ENCODE data around the gene NEK5.

Gene NEK5

DNA sequence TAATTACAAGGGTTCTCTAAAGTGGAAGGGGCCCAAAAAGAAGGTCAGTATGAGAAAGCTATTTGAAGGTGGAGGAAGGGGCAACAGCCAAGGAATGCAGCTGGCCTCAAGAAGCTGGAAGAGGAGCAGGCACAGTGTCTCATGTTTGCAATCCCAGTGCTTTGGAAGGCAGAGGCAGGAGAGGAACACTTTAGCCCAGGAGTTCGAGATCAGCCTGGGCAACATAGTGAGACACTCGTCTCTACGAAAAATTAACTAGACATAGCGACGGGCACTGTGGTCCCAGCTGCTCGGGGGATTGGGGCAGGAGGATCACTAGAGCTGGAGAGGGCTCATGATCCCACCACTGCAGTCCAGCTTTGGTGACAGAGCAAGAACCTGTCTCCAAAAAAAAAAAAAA lies 31.2 kb upstream of the NEK5 start:
- Mint-ChIP-seq H3K27me3 (peaks cover 5% of the 10 kb centered on the region), H3K36me3 (ENCODE audit: low read depth) (no peaks in the 10 kb centered on the region), H3K27ac (peak overlapping the region; percentile 51), H3K9me3 (no peaks in the 10 kb centered on the region), H3K4me3 (peak overlapping the region; percentile 82), H3K4me1 (ENCODE audit: low read depth) (peaks cover 35% of the 10 kb centered on the region)

DNA sequence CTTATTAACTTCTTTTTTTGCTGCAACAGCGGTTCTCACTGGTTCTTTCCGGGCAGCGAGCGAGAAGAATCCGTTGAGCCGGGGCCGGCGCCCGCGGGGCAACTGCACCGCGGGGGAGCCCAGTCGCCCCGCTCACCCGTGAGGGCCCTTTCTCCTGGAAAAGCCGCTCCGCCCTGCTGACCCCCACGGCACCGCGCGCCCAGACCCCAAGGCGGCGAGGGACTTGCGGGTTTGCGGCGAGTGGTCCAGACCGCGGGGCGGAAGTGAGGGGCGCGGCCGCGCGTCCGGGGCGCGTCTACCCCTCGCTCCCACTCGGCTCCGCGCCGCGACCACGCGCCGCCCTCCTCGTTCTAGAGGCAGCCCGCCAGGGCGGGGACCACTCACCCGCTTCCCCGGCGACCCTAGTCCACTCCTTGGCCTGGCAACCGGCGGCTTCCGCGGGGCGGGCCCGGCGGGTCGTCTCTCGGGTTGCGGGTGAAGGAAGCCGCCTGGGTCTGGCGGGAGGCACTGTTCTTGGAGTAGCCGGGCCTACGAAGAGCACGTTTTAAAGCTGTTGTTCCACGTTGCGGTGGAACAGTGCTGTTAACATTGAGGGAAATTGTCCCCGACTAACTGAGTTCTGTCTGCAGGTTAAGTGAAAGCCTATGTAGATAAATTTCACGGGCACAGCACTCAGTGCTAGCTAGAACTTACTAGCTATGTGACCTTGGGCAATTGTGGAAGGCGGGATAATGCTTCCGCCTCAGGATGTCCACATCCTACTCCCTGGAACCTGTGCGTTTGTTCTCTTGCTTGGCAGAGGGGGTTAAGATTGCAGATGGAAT lies 30.5 kb upstream of the NEK5 start, which contains the start of gene NEK3:
Gene NEK3, minus strand, starts transcription at position 439 of the 824 bp plus-strand sequence. CDS start 3,406 bp downstream, outside the sequence.
- H3K36me3 Mint-ChIP-seq (ENCODE audit: low read depth), result no peaks in the 10 kb centered on the region
- peaks cover 35% of the 10 kb centered on the region for H3K4me1 Mint-ChIP-seq (ENCODE audit: low read depth)
- H3K27ac Mint-ChIP-seq, result peak within 1 kb of the TSS; percentile 69
- peak within 1 kb of the TSS; percentile 82 for H3K4me3 Mint-ChIP-seq
- H3K27me3 Mint-ChIP-seq, result peaks cover 5% of the 10 kb centered on the region
- H3K9me3 Mint-ChIP-seq, result no peaks in the 10 kb centered on the region

GRCh38 chr13:52158629-52159158 lies 29.8 kb upstream of the NEK5 start:
- H3K27me3 Mint-ChIP-seq, result peaks cover 5% of the 10 kb centered on the region
- peaks cover 35% of the 10 kb centered on the region for H3K4me1 Mint-ChIP-seq (ENCODE audit: low read depth)
- H3K27ac Mint-ChIP-seq, result peak overlapping the region; percentile 69
- H3K9me3 Mint-ChIP-seq, result no peaks in the 10 kb centered on the region
- peak overlapping the region; percentile 82 for H3K4me3 Mint-ChIP-seq
- no peaks in the 10 kb centered on the region for H3K36me3 Mint-ChIP-seq (ENCODE audit: low read depth)

GRCh38 chr13:52156724-52157261 lies 27.9 kb upstream of the NEK5 start:
- H3K4me1 Mint-ChIP-seq (ENCODE audit: low read depth), result peaks cover 21% of the 10 kb centered on the region
- no peak overlapping the region for H3K4me3 Mint-ChIP-seq
- no peaks in the 10 kb centered on the region for H3K9me3 Mint-ChIP-seq
- peaks cover 5% of the 10 kb centered on the region for H3K27me3 Mint-ChIP-seq
- H3K27ac Mint-ChIP-seq, result no peak overlapping the region
- no peaks in the 10 kb centered on the region for H3K36me3 Mint-ChIP-seq (ENCODE audit: low read depth)

DNA sequence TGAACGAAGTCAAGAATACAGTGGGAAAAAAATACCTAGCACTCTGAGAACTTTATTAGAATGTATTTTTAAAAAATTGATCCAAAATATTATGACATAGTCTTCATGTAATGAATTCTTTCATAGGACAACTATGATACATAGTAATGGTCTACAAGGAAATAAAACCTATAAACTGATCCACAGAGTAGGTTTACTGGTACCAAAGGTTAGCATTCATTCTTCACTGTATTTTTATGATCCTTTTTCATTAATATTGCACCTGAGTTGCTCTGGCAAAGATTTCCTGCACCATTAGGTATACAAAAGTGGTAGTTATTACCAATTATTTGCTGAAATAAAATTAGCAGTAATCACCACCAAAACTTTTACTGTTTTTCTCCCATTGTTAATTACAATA lies 26.3 kb upstream of the NEK5 start:
- no peaks in the 10 kb centered on the region for H3K9me3 Mint-ChIP-seq
- H3K27ac Mint-ChIP-seq, result no peak overlapping the region

DNA sequence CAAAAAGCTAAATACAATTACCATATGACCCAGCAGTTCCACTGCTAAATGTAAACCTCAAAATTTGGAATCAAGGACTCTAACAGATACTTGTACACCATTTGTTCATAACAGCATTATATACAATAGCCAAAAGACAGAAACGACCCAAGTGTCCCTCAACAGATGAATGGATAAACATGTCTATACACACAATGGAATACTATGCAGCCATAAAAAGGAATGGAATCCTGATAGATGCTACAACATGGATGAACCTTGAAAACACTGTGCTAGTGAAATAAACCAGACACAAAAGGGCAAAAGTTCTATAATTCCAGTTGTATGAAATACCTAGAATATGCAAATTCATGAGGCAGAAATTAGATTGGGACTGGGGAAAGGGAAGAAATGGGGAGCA lies 18.4 kb upstream of the NEK5 start:
- H3K27ac Mint-ChIP-seq, result no peak overlapping the region
- peaks cover 4% of the 10 kb centered on the region for H3K36me3 Mint-ChIP-seq (ENCODE audit: low read depth)
- H3K4me3 Mint-ChIP-seq, result no peak overlapping the region
- H3K27me3 Mint-ChIP-seq, result no peaks in the 10 kb centered on the region
- no peaks in the 10 kb centered on the region for H3K4me1 Mint-ChIP-seq (ENCODE audit: low read depth)
- peaks cover 4% of the 10 kb centered on the region for H3K9me3 Mint-ChIP-seq

More for the DNA sequence above, 26.3 kb upstream of the NEK5 start:
- Mint-ChIP-seq H3K4me1 (ENCODE audit: low read depth) (peaks cover 18% of the 10 kb centered on the region), H3K36me3 (ENCODE audit: low read depth) (no peaks in the 10 kb centered on the region), H3K4me3 (no peak overlapping the region), H3K27me3 (peaks cover 5% of the 10 kb centered on the region)

GRCh38 chr13:52141299-52141698 lies 12.4 kb upstream of the NEK5 start:
- Mint-ChIP-seq H3K4me3 (no peak overlapping the region), H3K4me1 (ENCODE audit: low read depth) (no peaks in the 10 kb centered on the region), H3K36me3 (ENCODE audit: low read depth) (no peaks in the 10 kb centered on the region), H3K27ac (no peak overlapping the region), H3K9me3 (no peaks in the 10 kb centered on the region), H3K27me3 (no peaks in the 10 kb centered on the region)

DNA sequence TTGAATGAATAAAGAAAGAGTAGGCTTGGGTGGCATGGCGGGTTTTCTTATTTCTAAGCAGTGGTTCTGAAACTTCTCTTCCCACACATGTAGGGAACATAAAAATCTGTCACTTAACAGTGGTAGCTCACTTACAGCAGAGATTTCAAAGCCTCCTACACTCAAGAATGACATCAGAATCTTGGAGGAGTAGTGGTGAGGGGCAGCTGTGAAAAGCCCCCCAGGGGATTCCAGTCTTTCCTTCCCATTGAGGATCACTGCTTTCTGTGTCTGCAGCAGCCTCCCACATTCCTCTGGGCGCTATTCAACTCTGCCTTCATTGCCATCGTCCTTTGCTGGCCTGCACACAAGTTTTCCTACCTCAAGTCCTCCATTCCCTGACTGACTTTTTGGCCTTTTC lies 8.6 kb upstream of the NEK5 start:
- Mint-ChIP-seq H3K4me1 (ENCODE audit: low read depth) (no peaks in the 10 kb centered on the region), H3K9me3 (no peaks in the 10 kb centered on the region), H3K4me3 (no peak overlapping the region), H3K27me3 (no peaks in the 10 kb centered on the region), H3K36me3 (ENCODE audit: low read depth) (peaks cover 5% of the 10 kb centered on the region), H3K27ac (no peak overlapping the region)

DNA sequence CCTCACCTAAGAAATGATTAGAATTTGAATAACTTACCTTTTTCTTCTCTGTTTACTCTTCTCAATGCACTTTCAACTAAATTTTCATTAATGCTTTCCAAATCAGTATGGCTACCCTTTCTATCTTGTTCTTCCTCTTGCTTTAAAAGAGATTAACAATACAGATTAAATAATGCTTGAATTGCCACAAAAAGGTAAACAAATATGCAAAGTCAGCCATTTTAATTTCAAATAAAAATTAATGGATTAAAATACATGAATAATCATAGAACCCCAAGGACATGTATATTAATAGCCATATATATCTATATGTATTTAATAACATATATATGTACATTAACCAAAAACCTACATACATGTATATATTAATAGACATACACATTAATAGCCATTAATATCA lies 7.9 kb upstream of the NEK5 start:
- H3K4me1 Mint-ChIP-seq (ENCODE audit: low read depth), result no peaks in the 10 kb centered on the region
- H3K27ac Mint-ChIP-seq, result no peak overlapping the region
- H3K36me3 Mint-ChIP-seq (ENCODE audit: low read depth), result peaks cover 10% of the 10 kb centered on the region
- no peaks in the 10 kb centered on the region for H3K9me3 Mint-ChIP-seq
- no peaks in the 10 kb centered on the region for H3K27me3 Mint-ChIP-seq
- no peak overlapping the region for H3K4me3 Mint-ChIP-seq

- no peak overlapping the region for H3K4me3 Mint-ChIP-seq
- no peaks in the 10 kb centered on the region for H3K9me3 Mint-ChIP-seq
- no peak overlapping the region for H3K27ac Mint-ChIP-seq
- peaks cover 10% of the 10 kb centered on the region for H3K36me3 Mint-ChIP-seq (ENCODE audit: low read depth)
- H3K4me1 Mint-ChIP-seq (ENCODE audit: low read depth), result peaks cover 18% of the 10 kb centered on the region
- peaks cover 20% of the 10 kb centered on the region for H3K27me3 Mint-ChIP-seq
These were observed 1.8 kb upstream of the NEK5 start for GRCh38 chr13:52130641-52131040.

DNA sequence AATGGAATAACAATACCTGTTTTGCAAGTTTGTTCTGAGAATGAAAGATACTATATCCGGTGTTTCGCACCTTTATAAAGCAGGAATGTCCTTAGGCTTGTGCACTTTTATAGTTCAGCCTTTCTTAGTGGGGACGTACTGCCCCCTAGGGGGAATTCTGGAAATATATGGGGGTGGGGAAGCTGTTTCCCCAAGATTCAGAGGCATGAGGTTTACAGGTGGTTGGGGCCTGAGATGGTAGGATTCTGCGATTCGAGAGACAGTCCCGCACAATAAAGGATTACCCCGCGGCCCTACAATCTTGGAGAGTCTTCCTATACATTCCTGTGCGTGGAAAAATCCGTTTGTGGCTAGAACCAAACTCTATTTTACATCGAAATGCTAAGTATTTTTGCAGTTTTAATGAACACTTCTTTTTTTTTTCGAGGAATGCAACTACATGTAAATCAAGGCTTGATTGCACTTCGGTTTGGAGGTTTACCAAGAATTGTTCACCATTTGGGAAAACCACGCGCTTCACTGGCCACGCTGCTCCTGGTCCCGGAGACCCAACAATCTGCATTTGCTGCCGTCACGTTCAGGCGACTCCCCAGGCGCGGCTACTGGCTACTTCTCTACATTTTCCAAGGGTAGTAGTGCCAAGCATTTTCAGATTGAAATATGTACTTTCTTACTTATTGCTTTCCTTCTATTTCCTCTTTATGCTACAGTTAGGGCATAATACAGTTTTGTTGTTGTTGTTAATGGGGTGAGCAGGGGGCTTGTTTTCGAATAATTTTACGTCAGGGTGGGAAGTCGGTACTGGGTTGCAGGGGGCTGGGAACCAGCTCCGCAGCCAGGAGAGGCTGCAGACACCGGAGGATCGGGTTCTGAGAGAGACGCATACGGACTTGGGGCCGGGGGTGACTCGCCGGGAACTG lies 830 bp downstream of the NEK5 start:
- Mint-ChIP-seq H3K4me1 (ENCODE audit: low read depth) (peaks cover 18% of the 10 kb centered on the region), H3K4me3 (peak overlapping the region; percentile 92), H3K36me3 (ENCODE audit: low read depth) (peaks cover 4% of the 10 kb centered on the region), H3K9me3 (no peaks in the 10 kb centered on the region), H3K27me3 (peaks cover 20% of the 10 kb centered on the region), H3K27ac (no peak overlapping the region)

GRCh38 chr13:52127378-52127777 lies 1.5 kb downstream of the NEK5 start:
- no peak overlapping the region for H3K4me3 Mint-ChIP-seq
- no peaks in the 10 kb centered on the region for H3K9me3 Mint-ChIP-seq
- H3K27me3 Mint-ChIP-seq, result peaks cover 20% of the 10 kb centered on the region
- H3K4me1 Mint-ChIP-seq (ENCODE audit: low read depth), result peaks cover 18% of the 10 kb centered on the region
- peaks cover 4% of the 10 kb centered on the region for H3K36me3 Mint-ChIP-seq (ENCODE audit: low read depth)
- no peak overlapping the region for H3K27ac Mint-ChIP-seq

GRCh38 chr13:52125547-52125946 lies 3.3 kb downstream of the NEK5 start:
- Mint-ChIP-seq H3K36me3 (ENCODE audit: low read depth) (no peaks in the 10 kb centered on the region), H3K9me3 (no peaks in the 10 kb centered on the region), H3K4me1 (ENCODE audit: low read depth) (peaks cover 18% of the 10 kb centered on the region), H3K27me3 (peaks cover 19% of the 10 kb centered on the region), H3K4me3 (no peak overlapping the region), H3K27ac (no peak overlapping the region)

DNA sequence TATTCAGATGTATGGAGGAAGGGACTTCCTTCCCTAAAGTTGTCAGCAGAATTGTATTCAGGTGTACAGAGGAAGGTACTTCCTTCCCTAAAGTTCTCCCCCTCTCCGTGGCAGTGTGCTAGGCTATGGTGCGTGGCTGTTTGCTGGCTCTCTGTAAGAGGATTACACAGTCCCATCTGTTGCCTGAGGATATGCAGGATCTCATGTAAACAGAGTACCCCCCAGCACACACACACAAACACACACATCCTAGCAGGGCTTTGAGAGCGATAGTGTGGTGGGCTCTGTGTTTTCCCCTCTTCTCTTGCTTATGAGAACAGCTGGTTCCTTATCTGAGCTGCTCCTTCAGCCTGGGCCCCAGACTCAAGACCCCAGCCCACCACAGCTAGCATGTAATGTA lies 10.3 kb downstream of the NEK5 start:
- Mint-ChIP-seq H3K9me3 (no peaks in the 10 kb centered on the region), H3K27me3 (peaks cover 15% of the 10 kb centered on the region), H3K27ac (no peak overlapping the region), H3K4me1 (ENCODE audit: low read depth) (no peaks in the 10 kb centered on the region), H3K4me3 (no peak overlapping the region), H3K36me3 (ENCODE audit: low read depth) (no peaks in the 10 kb centered on the region)

GRCh38 chr13:52118095-52118494 lies 10.8 kb downstream of the NEK5 start:
- Mint-ChIP-seq H3K36me3 (ENCODE audit: low read depth) (no peaks in the 10 kb centered on the region), H3K9me3 (no peaks in the 10 kb centered on the region), H3K27me3 (peaks cover 15% of the 10 kb centered on the region), H3K27ac (no peak overlapping the region), H3K4me3 (no peak overlapping the region), H3K4me1 (ENCODE audit: low read depth) (no peaks in the 10 kb centered on the region)

All from stimulated activated naive CD8-positive, alpha-beta T cell treated with anti-CD3 and anti-CD28 coated beads, Interleukin-15, Interleukin-2, amounts not matched to agents 100 ng/mL and 50 ng/mL, for 24 hours (primary cell).